ENCODE results near the gene KIF26A.

GRCh38 chr14:104190396-104191000 is 52.1 kb downstream of the KIF26A start:
- no peak for TF ChIP-seq GATA3 (IDR thresholded peaks at IDR 0.05; ENCODE audit: low read depth, low read length)
- no peak for TF ChIP-seq GATA2 (IDR thresholded peaks at IDR 0.05; ENCODE audit: low read depth, low read length)

Data from SH-SY5Y (cell line).